Gastroesophageal sphincter (tissue), 4 donors: Measurements from ENCODE around the gene OPRL1. TPM values are rescaled to one million over a fixed set of nuclear protein-coding genes. Genes with fewer than 3 reads are reported as not detected.

ENCODE experiments used
- ATAC-seq: fragments of 150-250 bp; one replicate; pipeline ENCODE4 v1.9.1; 2016; ENCODE audit warnings: mild to moderate bottlenecking, moderate library complexity
- H3K27ac ChIP-seq, 4 donors: fragments of 200-600 bp; sonication (generic) in 3 of 4; 1 replicate in 3 of 4; 2 replicates in 1 of 4; pipeline ENCODE4 v1.5.1; 2016 to 2019
- H3K27me3 ChIP-seq: fragments of 200-600 bp; sonication (generic); one replicate; pipeline ENCODE4 v1.5.1; 2019
- H3K36me3 ChIP-seq, 2 donors: fragments of 200-600 bp; sonication (generic); one replicate each; pipeline ENCODE4 v1.5.1; 2019; ENCODE audit warnings: control low read depth in 1 of 2
- H3K4me1 ChIP-seq, 3 donors: fragments of 200-600 bp; sonication (generic); 1 replicate in 2 of 3; 2 replicates in 1 of 3; pipeline ENCODE4 v1.5.1; 2016 to 2019; ENCODE audit warnings: control low read depth in 2 of 3
- H3K4me3 ChIP-seq, 2 donors: fragments of 200-600 bp; sonication (generic); one replicate each; pipeline ENCODE4 v1.5.1; 2019; ENCODE audit warnings: mild to moderate bottlenecking in 1 of 2, moderate library complexity in 1 of 2
- H3K9me3 ChIP-seq, 3 donors: fragments of 200-600 bp; sonication (generic); one replicate each; pipeline ENCODE4 v1.5.1; 2017 to 2019; ENCODE audit warnings: control low read depth in 2 of 3
- EP300 ChIP-seq: sonication (generic); formaldehyde crosslinking; IDR thresholded peaks from one replicate; pipeline ENCODE4 v1.6.1; 2017; ENCODE audit warnings: antibody characterized with exemption, mild to moderate bottlenecking
- POLR2A ChIP-seq, 2 donors: fragments of 450-650 bp; IDR thresholded peaks; one replicate each; pipeline ENCODE4 v1.6.1; 2017; ENCODE audit warnings: antibody characterized with exemption in 2 of 2, mild to moderate bottlenecking in 2 of 2, moderate library complexity in 1 of 2
- POLR2AphosphoS5 ChIP-seq: sonication (generic); formaldehyde crosslinking; IDR thresholded peaks from one replicate; pipeline ENCODE4 v1.6.1; 2017; ENCODE audit warnings: antibody characterized with exemption
- WGBS, 2 donors: methylation state at CpG; one replicate each; pipeline ENCODE4 v1.1.5; 2018; ENCODE audit warnings: low coverage in 1 of 2; 5-methylcytosine and 5-hydroxymethylcytosine counted together
- total RNA-seq, 4 donors: library from RNA; depleted of rRNA; stranded (reverse); fragments of >200 nt; gene quantifications; one replicate each; pipeline ENCODE4 v1.1.0, GENCODE V29; 2016
- TF ChIP-seq, protein P1 (sequence below), 4 experiments: fragments of 200-600 bp in 2 of 4; fragments of 450-650 bp in 2 of 4; sonication (generic) in 1 of 4; IDR thresholded peaks; one replicate each; pipeline ENCODE4 v1.5.1; 2017 to 2019; ENCODE audit warnings: antibody characterized with exemption in 4 of 4, mild to moderate bottlenecking in 2 of 4, moderate library complexity in 2 of 4

The OPRL1 gene
- total RNA-seq, 4 donors from 2014 or later, result 0.50 to 1.1 (median 0.66) TPM

DNA sequence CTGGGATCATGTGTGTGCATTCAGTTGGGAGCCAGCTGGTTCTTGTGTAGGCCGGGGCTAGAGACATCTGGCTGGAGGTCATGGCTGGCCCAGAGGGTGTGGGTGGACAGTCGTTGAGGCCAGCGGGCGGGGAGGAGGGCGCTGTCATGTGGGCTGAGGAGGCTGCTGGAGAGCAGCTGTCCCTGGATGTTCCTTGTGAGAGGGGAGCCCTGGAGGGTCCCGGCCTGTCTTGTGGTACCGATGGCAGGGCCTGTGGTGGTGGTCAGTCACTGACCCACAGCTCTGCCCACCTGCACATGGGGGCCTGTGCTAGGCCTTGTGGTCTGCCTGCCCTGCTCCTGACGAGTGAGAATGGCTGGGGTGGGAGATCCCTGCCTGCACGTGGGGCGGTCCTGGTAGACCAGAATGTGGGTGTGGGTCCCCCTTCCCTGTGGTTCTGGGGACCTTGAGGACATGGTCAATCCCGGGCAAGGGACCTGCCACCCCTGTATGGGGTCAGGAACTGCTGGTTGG, 45.8 kb upstream of the OPRL1 start:
- Histone ChIP-seq H3K9me3 (no peaks in the 10 kb centered on the region), H3K36me3 (peaks cover 0 to 70% of the 10 kb centered on the region in 2 donors), H3K27me3 (peaks cover 37% of the 10 kb centered on the region), H3K4me3 (no peak overlapping the region), H3K4me1 (peaks cover 0 to 18% (median 11%) of the 10 kb centered on the region in 3 donors), H3K27ac (no peak overlapping the region)
- no peak for TF ChIP-seq POLR2A (IDR thresholded peaks at IDR 0.05)
- no peak for TF ChIP-seq POLR2AphosphoS5
- no CpG with 5 or more reads among the region's 11 CpGs for WGBS, 2 donors
- ATAC-seq, result peak; percentile 47

DNA sequence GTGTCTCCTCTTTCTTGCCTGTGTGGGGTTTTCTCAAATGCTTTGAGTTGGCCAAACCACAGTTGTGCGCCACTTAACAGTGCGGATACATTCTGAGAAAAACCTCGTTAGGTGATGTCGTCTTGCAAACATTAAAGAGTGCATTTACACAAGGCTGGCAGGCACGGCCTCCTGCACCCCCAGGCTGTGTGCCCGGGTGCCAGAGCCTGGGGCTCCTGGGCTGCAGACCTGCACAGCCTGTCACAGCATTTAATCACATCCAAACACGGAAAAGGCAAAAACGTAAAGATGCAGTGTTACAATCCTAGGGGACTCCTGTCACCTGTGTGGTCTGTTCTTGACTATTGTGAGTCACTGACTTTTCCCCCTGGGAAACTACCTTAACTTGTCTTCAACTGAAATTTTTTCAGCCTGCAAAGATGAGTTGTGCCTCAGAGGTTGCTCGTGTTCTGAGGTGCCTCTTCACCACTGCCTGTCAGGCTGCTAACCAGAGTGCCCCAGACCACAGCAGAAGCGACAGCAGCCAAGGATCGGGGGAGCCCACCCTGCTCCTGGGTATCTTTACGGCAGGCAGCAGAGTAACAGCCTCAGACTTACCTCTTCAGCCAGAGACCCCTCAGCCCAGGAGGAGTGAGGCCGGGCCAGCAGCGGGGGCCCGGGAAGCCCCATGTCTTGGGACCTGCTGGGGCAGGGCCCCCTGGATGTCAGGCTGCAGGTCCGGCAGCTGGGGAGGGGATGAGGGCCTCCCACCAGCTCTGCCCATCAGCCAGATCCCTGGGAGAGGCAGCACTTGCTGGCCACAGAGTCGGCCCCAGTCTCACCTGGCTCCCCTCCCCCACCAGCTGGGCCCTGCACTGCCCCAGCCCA, 44.6 kb upstream of the OPRL1 start:
- no peak for ATAC-seq
- Histone ChIP-seq H3K36me3 (peaks cover 0 to 57% of the 10 kb centered on the region in 2 donors), H3K9me3 (no peaks in the 10 kb centered on the region), H3K27me3 (peaks cover 50% of the 10 kb centered on the region), H3K27ac (no peak overlapping the region), H3K4me3 (no peak overlapping the region), H3K4me1 (peaks cover 0 to 31% (median 15%) of the 10 kb centered on the region in 3 donors)
- TF ChIP-seq POLR2A (IDR thresholded peaks at IDR 0.05), result no peak
- no peak for TF ChIP-seq EP300
- 62 to 73% methylated on average over 2 to 6 of the region's 17 CpGs for WGBS, 2 donors

DNA sequence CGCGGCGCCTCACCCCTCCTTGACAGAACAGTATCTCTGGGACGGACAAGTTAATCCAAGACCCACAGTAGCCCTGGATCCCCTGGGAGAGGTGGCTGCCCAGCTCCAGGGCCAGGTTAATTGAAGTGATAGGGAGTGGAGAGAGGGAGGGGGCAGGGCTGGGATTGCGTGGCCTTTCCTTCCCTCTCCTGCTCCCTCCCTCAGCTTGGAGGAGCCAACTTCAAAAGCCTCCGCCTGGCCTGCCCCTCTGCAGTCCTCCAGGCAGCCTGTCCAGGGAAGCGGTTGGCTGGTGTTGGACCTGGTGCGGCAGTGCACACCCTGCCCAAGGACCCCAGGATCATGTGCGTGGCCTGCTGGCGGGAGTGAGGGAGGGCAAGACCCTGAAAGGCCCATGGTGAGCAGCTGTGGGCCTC, 43.9 kb upstream of the OPRL1 start, which contains the start of gene C20orf204:
Gene C20orf204 (plus strand): TSS at position 250 of the 413 bp plus-strand sequence. CDS start 142 bp downstream, at position 392.
- H3K36me3 ChIP-seq, result peaks cover 0 to 51% of the 10 kb centered on the region in 2 donors
- no peak for ATAC-seq

DNA sequence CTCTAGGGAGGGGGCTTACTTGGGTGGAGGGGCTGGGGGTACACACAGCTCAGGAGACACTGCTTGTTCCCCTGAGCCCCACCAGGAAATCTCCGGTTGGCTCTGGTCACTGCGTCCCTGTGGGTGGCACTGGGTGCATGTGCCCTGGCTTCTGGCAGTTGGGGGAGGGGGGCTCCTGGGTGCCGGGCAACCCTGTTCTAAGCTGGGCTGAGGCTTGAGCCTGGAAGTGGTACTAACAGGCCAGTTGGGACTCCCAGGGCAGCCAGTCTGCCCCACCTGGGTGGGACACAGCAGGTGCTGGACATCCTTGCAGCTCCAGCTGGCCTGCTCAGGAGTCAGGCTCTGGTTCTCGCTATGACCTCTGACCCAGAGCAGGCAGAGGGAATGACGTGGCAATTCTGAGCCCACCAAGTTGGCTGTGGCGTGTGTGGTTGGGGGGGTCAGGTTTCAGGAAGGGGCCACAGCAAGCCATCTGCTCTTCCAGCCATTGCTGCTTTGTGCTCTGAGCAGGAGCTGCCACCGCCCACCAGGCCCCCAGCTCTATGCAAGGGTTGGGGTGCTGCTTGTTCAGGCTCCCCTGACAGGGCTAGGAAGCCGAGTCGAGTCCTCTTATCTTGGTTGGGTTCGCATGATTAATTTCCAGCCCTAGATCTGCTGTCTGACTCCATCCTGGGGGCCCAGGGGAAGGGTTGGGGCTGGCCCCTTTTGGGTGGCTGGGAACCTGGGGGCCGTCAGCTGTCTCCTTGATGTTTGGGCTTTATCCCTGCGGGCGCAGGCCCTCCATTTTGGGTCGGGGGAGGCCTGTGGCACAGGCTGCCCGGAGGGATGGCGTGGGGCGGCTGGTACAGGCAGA, 43.3 kb upstream of the OPRL1 start:
- H3K36me3 ChIP-seq, result peaks cover 0 to 44% of the 10 kb centered on the region in 2 donors
- WGBS, 2 donors, result no CpG with 5 or more reads among the region's 17 CpGs
- TF ChIP-seq, protein P1, sequence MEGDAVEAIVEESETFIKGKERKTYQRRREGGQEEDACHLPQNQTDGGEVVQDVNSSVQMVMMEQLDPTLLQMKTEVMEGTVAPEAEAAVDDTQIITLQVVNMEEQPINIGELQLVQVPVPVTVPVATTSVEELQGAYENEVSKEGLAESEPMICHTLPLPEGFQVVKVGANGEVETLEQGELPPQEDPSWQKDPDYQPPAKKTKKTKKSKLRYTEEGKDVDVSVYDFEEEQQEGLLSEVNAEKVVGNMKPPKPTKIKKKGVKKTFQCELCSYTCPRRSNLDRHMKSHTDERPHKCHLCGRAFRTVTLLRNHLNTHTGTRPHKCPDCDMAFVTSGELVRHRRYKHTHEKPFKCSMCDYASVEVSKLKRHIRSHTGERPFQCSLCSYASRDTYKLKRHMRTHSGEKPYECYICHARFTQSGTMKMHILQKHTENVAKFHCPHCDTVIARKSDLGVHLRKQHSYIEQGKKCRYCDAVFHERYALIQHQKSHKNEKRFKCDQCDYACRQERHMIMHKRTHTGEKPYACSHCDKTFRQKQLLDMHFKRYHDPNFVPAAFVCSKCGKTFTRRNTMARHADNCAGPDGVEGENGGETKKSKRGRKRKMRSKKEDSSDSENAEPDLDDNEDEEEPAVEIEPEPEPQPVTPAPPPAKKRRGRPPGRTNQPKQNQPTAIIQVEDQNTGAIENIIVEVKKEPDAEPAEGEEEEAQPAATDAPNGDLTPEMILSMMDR (IDR thresholded peaks at IDR 0.05), result no peak
- TF ChIP-seq POLR2AphosphoS5 (no peak), EP300 (no peak), POLR2A (IDR thresholded peaks at IDR 0.05) (no peak)
- H3K27ac ChIP-seq, result no peak overlapping the region
- peaks cover 0 to 44% (median 22%) of the 10 kb centered on the region in 3 donors for H3K4me1 ChIP-seq
- no peak overlapping the region for H3K4me3 ChIP-seq
- peaks cover 63% of the 10 kb centered on the region for H3K27me3 ChIP-seq
- no peak for ATAC-seq
- no peaks in the 10 kb centered on the region for H3K9me3 ChIP-seq

More for the DNA sequence above, 43.9 kb upstream of the OPRL1 start, which contains the start of gene C20orf204:
- Histone ChIP-seq H3K27ac (no peak within 1 kb of the TSS), H3K4me1 (peaks cover 0 to 37% (median 15%) of the 10 kb centered on the region in 3 donors), H3K27me3 (peaks cover 56% of the 10 kb centered on the region), H3K9me3 (no peaks in the 10 kb centered on the region), H3K4me3 (no peak within 1 kb of the TSS)
- TF ChIP-seq POLR2AphosphoS5, result no peak
- no peak for TF ChIP-seq EP300
- TF ChIP-seq, protein P1 (IDR thresholded peaks at IDR 0.05), result no peak
- TF ChIP-seq POLR2A (IDR thresholded peaks at IDR 0.05), result no peak
- 100% methylated on average over 1 of the region's 10 CpGs; no CpG with 5 or more reads in 1 of the 2 donors for WGBS, 2 donors

DNA sequence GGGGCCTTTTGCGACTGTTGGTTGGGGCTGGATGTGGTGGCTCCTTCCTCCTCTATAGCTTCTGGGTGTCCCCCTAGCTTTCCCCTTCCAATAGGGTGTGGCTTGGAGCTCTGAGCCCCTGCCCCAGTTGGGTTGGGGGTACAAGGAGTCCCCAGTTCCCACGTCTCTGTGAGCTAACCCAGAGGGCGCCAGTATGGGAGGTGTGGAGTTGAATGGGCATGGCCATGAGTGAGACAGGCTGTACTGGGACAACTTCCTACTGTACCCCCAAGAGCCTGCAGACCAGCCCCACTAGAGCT, 42.7 kb upstream of the OPRL1 start:
- Histone ChIP-seq H3K4me1 (peaks cover 0 to 49% (median 27%) of the 10 kb centered on the region in 3 donors), H3K4me3 (no peak overlapping the region), H3K9me3 (no peaks in the 10 kb centered on the region), H3K27ac (no peak overlapping the region), H3K36me3 (peaks cover 0 to 39% of the 10 kb centered on the region in 2 donors), H3K27me3 (peaks cover 68% of the 10 kb centered on the region)
- WGBS, 2 donors, result no CpG with 5 or more reads among the region's 3 CpGs
- TF ChIP-seq EP300 (no peak), POLR2AphosphoS5 (no peak)
- no peak for ATAC-seq
